Activated T-helper 1 cell treated with anti-CD3 and anti-CD28 coated beads, Interleukin-2, amount 50 U/mL, for 16 hours (primary cell): ENCODE measurements around the gene B3GLCT.
"Not testable (repeated sequence)": the region's sequence is repeated elsewhere in the genome, so short reads cannot be mapped to it uniquely, and the experiment has no call there.

Experiments
- DNase-seq, 2 donors: peaks; one replicate each; pipeline ENCODE4 v3.0.0-alpha.2; 2020; ENCODE audit warnings: low read depth in 1 of 2, low spot score in 1 of 2

B3GLCT gene

GRCh38 chr13:31199849-31200636 lies at the start of gene B3GLCT:
TSS of gene B3GLCT (plus strand) at chr13:31199975. CDS start at chr13:31200085, 110 bp downstream.
- DNase-seq, result peak; percentile 57 to 75

GRCh38 chr13:31150315-31150985 lies 49.3 kb upstream of the B3GLCT start:
- no peak for DNase-seq

GRCh38 chr13:31151837-31152236 lies 47.9 kb upstream of the B3GLCT start:
- no peak for DNase-seq

GRCh38 chr13:31154939-31155338 lies 44.8 kb upstream of the B3GLCT start:
- DNase-seq, result no peak

GRCh38 chr13:31159306-31159705 lies 40.5 kb upstream of the B3GLCT start:
- DNase-seq, result no peak

DNA sequence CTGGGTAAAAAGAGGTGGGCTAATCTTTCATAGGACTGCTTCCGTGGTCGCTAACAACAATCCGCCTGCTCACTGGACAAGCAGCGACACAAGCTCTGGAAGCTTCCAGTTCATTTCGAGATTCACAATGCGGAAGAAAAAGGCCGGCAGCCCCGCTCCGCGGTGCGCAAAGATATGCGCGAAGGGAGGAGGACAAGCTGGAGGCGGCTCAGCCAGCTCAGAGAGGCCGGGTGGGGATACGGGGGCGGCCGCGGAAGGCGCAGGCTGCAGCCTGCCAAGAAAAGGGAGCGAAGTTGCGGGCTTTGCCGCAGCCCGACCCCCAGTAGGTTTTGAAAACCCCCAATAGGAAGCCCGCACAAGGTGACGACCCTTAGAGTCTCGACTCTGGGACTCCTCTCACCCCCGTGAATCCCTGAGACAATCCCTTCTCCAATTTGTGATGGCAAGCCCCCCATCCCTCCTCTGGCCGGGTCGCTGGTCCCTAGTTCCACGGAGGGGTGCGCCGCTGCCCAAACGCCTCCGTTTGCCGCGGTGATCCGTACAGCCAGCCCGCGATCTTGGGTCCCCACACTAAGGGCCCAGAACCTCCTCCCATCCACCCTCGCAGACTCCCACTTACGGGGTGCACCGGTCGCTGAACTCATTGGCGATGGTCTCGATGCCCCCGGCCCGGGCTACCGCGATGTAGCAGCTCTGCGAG lies 38.8 kb upstream of the B3GLCT start:
- DNase-seq, result peak; percentile 17 to 39

GRCh38 chr13:31161557-31162150 lies 38.1 kb upstream of the B3GLCT start, which contains the start of gene HSPH1:
TSS of gene HSPH1 (minus strand) at chr13:31161904. CDS start at chr13:31161582, 322 bp downstream.
- peak; percentile 95 to 98 for DNase-seq

DNA sequence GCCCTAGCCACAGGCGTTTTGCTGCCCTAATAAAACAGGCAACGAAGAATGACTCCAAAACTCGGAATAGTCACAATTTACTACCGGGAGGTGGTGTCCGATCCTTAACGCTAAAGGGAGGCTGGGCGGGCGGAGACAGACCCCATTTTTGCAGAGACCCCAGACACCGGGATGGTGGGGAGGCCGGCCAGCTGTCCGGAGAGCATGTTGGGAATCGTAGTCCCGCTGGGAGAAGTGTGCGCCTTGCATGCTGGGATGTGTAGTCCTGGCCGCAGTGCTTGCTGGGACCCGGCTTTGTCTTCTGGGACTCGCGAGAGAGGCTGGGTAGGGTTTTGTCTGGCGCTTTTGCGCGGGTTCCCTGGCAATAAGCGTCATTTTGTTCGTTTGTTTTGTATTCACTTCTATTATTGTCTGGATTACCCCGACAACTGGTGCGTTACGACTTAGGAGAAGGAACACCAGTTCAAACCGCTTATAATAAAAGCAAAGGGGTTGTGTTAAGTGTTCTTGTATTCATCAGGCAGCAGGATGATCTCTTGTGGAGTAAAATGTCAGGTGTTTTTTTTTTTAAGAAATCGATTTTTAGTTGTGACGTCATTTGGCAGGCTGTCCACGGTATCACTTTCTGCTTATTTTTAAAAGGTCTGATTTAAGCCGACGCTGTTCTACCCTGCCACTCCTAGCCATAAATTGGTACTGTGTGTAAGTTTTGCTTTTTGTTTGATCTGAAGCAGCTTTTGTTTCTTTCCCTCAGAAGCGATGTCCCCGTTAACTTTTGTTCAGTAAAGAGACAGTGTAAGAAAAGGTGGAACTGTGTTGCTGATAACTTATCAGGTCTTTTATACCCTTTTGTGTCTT lies 37.4 kb upstream of the B3GLCT start:
- peak; percentile 81 to 91 for DNase-seq

GRCh38 chr13:31166591-31166990 lies 33.2 kb upstream of the B3GLCT start:
- no peak for DNase-seq

DNA sequence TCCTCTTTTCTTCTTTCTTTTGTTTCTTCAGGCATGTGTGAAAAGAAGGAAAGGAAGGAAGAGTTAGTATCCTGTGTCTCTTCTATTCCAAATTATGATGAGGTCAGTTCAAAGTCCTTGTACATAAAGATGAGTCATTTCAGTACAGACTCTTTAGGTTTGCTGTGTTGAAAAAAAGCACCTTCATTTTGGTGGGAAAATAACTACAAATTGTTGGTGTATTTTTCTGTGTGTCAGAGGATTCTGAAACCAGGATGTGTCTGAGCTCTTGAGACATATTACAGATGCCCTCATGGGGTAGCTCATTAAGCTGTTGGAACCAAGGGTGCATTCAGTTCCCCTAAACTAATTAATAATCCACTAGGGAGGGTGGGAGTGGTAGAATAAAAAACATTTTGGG lies 32.3 kb upstream of the B3GLCT start:
- DNase-seq, result no peak

DNA sequence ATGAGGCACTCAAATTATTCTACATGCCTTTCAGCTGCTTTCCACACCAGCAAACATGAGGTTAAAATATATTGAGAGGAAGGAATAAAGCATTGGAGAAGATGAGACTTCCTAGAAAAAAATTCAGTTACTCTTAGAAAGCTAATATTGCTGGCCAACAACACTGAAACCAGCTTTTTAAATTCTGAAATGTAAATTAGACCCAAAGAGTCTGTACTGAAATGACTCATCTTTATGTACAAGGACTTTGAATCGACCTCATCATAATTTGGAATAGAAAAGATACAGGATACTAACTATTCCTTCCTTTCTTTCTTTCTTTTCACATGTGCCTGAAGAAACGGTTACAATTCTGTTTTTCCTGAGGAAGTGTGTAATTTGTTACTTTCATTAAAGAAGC lies 31.6 kb upstream of the B3GLCT start:
- DNase-seq, result no peak

DNA sequence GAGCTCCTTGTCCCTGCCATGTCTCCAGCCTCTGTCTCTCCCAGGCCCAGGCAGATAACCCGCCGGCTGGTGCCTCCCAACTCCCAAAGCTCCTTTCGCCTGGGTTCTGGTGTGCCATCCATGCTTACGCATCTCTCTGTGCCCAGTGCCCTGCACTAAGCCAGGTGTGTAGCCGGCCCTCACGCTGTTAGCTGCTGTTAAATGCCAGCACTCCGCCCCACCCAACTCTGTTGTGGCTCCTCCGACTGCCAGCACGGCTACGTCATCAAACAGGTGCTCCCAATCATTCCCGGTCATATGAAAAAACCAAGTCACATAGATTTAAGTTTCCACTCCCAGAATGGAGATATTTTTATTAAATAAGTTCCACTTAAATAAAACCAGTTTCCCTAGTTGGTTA lies 31.0 kb upstream of the B3GLCT start:
- DNase-seq, result no peak

DNA sequence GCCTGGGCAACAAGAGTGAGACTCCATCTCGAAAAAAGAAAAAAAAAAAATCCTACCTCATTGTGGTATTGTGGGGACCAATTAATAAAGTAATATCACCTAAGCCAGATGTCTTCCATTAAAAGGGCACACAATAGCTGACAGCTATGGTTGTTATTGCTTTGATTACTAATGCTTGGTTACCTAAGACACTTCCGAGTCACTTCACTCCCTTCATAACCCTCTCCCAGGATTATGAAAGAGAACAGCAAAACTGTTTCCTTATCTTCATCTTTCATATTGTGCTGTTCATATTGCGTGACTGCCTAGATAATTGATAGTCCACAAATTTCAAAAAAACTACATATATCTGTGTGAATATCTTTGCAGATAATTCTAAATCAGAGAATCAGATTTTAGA lies 27.8 kb upstream of the B3GLCT start:
- no peak for DNase-seq

DNA sequence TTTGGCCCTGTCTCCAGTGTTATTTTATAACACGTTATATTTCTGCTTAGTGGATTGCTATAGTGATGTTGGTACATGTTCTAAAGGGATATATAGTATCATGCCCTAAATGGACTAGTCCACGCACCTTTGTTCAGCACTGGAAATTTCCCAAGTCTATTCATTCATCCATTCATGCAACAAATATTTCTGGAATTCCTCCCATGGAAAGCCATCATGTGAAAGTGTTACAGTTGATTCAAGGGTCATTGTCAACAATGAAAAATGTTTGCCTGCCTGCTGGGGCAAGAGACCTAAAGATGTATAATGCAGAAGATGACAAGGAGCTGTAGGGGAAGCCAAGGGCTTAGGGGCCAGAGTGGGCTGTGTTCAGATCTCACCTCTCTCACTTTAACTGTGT lies 27.2 kb upstream of the B3GLCT start:
- DNase-seq, result no peak

- no peak for DNase-seq
Measured at GRCh38 chr13:31174018-31174417, 25.8 kb upstream of the B3GLCT start.

DNA sequence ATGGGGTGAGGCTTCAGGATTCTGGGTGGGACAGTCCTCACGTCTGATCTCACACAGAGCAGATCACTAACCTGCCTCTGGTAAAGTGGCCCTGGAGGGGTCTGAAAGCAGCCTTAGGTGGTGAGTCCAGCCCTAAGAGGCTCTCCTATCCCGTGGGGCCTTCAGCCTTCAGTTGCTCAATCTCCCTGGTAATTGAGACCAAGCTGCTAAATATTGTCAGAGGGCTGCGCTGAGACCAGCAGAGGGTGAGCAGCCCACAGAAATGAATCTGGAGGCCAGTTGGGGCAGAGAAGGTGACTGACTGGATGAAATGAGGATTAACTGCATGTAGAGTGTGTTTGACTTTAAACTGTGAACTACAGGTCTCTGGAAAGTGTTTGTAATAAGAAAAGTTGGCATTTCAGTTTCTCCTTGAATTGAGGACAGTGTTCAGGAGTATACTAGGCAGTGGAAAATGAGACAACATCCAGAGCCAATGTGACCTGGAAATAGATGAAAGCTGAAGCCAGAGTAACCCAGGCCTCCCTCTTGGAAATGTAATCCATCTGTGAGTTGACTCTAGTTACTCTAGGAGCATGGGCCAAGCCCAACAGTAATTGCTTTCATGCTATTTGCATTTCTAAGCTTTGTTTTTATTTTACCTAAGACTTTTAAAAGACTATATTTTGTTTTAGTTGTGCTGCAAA lies 23.8 kb upstream of the B3GLCT start:
- DNase-seq, result no peak

DNA sequence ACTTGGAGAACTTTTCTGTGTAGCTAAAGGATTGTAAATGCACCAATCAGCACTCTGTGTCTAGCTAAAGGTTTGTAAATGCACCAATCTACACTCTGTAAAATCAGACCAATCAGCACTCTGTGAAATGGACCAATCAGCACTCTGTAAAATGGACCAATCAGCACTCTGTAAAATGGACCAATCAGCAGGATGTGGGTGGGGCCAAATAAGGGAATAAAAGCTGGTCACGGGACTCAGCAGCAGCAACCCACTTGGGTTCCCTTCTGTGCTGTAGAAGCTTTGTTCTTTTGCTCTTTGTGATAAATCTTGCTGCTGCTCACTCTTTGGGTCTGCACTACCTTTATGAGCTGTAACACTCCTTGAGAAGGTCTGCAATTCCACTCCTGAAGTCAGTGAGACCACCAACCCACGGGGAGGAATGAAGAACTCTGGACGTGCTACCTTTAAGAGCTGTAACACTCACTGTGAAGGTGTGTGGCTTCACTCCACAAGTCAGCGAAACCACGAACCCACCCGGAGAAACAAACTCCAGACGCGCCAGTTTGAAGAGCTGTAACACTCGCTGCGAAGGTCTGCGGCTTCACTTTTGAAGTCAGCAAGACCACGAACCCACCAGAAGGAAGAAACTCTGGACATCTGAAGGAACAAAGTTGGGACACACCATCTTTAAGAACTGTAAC lies 21.8 kb upstream of the B3GLCT start:
- not testable (repeated sequence) for DNase-seq

DNA sequence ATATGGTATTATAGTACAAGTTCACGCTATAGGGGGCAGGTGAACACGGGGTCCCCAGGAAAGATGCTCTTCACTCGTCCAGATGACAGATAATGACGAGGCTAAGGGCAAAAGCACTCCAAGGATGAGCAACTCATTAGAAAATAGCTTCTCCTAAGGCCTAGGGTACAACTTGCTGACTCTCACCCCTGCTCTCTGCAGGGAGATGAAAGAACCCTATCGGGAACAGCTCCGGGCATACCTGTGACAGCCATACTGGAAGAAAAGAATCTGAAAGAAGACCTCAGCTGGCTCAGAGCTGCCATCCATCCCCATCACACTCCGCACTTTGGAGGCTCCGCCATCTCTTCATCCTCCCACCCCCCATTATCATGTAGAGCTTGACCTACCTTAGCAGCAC lies 20.5 kb upstream of the B3GLCT start:
- DNase-seq, result no peak

- no peak for DNase-seq
Measured at GRCh38 chr13:31179754-31180153, 20.0 kb upstream of the B3GLCT start.
